ENCODE data around the gene METTL16. TPM values are rescaled to one million over a fixed set of nuclear protein-coding genes. Genes with fewer than 3 reads are reported as not detected.
"Not testable (repeated sequence)": the region's sequence is repeated elsewhere in the genome, so short reads cannot be mapped to it uniquely, and the experiment has no call there.

The METTL16 gene
- total RNA-seq, 1 donor from 2014 or later, result 16.7 TPM

- no peak for DNase-seq
- intact Hi-C loops (cut with DNase I), result no loop called here
- no peak for ATAC-seq (ENCODE audit: poor library complexity)
Measured at GRCh38 chr17:2459917-2460271, 51.8 kb downstream of the METTL16 start.

GRCh38 chr17:2457913-2458312 lies 53.8 kb downstream of the METTL16 start:
- intact Hi-C loops (cut with DNase I), result no loop called here
- no peak for DNase-seq
- no peak for ATAC-seq (ENCODE audit: poor library complexity)

GRCh38 chr17:2456475-2456874 lies 55.2 kb downstream of the METTL16 start:
- ATAC-seq (ENCODE audit: poor library complexity) (no peak), DNase-seq (no peak)
- intact Hi-C loops (cut with DNase I), result no loop called here

GRCh38 chr17:2455956-2456355 lies 55.7 kb downstream of the METTL16 start:
- DNase-seq (no peak), ATAC-seq (ENCODE audit: poor library complexity) (no peak)
- intact Hi-C loops (cut with DNase I), result no loop called here

- ATAC-seq (ENCODE audit: poor library complexity), result no peak
- intact Hi-C loops (cut with DNase I), result no loop called here
- DNase-seq, result no peak
Measured at GRCh38 chr17:2453866-2454265, 57.8 kb downstream of the METTL16 start.

GRCh38 chr17:2453325-2453724 lies 58.4 kb downstream of the METTL16 start:
- no peak for ATAC-seq (ENCODE audit: poor library complexity)
- intact Hi-C loops (cut with DNase I), result no loop called here
- DNase-seq, result no peak

GRCh38 chr17:2452216-2452750 lies 59.4 kb downstream of the METTL16 start:
- no peak for DNase-seq
- intact Hi-C loops (cut with DNase I), result no loop called here
- no peak for ATAC-seq (ENCODE audit: poor library complexity)

GRCh38 chr17:2450016-2450650 lies 61.6 kb downstream of the METTL16 start:
- no peak for DNase-seq
- ATAC-seq (ENCODE audit: poor library complexity), result no peak
- intact Hi-C loops (cut with DNase I), result no loop called here

GRCh38 chr17:2449486-2449885 lies 62.2 kb downstream of the METTL16 start:
- ATAC-seq (ENCODE audit: poor library complexity), result no peak
- intact Hi-C loops (cut with DNase I), result no loop called here
- DNase-seq, result no peak

- intact Hi-C loops (cut with DNase I); DNase-seq; ATAC-seq (ENCODE audit: poor library complexity): not testable (repeated sequence)
Measured at GRCh38 chr17:2447479-2447878, 64.2 kb downstream of the METTL16 start.

- ATAC-seq (ENCODE audit: poor library complexity) (no peak), DNase-seq (no peak)
- intact Hi-C loops (cut with DNase I), result no loop called here
Measured at GRCh38 chr17:2445638-2446037, 66.0 kb downstream of the METTL16 start.

- ATAC-seq (ENCODE audit: poor library complexity) (no peak), DNase-seq (no peak)
- intact Hi-C loops (cut with DNase I), result no loop called here
Measured at GRCh38 chr17:2444382-2444781, 67.3 kb downstream of the METTL16 start.

- ATAC-seq (ENCODE audit: poor library complexity), result no peak
- no peak for DNase-seq
- intact Hi-C loops (cut with DNase I), result no loop called here
Measured at GRCh38 chr17:2442166-2442565, 69.5 kb downstream of the METTL16 start.

GRCh38 chr17:2440930-2441329 lies 70.8 kb downstream of the METTL16 start:
- intact Hi-C loops (cut with DNase I), result no loop called here
- DNase-seq (no peak), ATAC-seq (ENCODE audit: poor library complexity) (no peak)

GRCh38 chr17:2439997-2440396 lies 71.7 kb downstream of the METTL16 start:
- ATAC-seq (ENCODE audit: poor library complexity); DNase-seq; intact Hi-C loops (cut with DNase I): not testable (repeated sequence)

- DNase-seq (no peak), ATAC-seq (ENCODE audit: poor library complexity) (no peak)
- intact Hi-C loops (cut with DNase I), result no loop called here
Measured at GRCh38 chr17:2438823-2439222, 72.9 kb downstream of the METTL16 start.

GRCh38 chr17:2436316-2436905 lies 75.3 kb downstream of the METTL16 start:
- ATAC-seq (ENCODE audit: poor library complexity) (no peak), DNase-seq (no peak)
- intact Hi-C loops (cut with DNase I), result no loop called here

GRCh38 chr17:2435862-2436261 lies 75.8 kb downstream of the METTL16 start:
- intact Hi-C loops (cut with DNase I), result no loop called here

GRCh38 chr17:2435181-2435741 lies 76.4 kb downstream of the METTL16 start:
- ATAC-seq (ENCODE audit: poor library complexity) (no peak), DNase-seq (no peak)
- intact Hi-C loops (cut with DNase I), result no loop called here

More at GRCh38 chr17:2435862-2436261, 75.8 kb downstream of the METTL16 start:
- no peak for ATAC-seq (ENCODE audit: poor library complexity)
- DNase-seq, result no peak

- intact Hi-C loops (cut with DNase I), result no loop called here
- DNase-seq (no peak), ATAC-seq (ENCODE audit: poor library complexity) (no peak)
Measured at GRCh38 chr17:2433696-2434095, 78.0 kb downstream of the METTL16 start.
